Measurements from ENCODE around the gene ACSM2B. TPM values are rescaled to one million over a fixed set of nuclear protein-coding genes. Genes with fewer than 3 reads are reported as not detected.
"Not testable (repeated sequence)": the region's sequence is repeated elsewhere in the genome, so short reads cannot be mapped to it uniquely, and the experiment has no call there.

Gene ACSM2B
- total RNA-seq, 1 experiment from 2014 or later: not detected

DNA sequence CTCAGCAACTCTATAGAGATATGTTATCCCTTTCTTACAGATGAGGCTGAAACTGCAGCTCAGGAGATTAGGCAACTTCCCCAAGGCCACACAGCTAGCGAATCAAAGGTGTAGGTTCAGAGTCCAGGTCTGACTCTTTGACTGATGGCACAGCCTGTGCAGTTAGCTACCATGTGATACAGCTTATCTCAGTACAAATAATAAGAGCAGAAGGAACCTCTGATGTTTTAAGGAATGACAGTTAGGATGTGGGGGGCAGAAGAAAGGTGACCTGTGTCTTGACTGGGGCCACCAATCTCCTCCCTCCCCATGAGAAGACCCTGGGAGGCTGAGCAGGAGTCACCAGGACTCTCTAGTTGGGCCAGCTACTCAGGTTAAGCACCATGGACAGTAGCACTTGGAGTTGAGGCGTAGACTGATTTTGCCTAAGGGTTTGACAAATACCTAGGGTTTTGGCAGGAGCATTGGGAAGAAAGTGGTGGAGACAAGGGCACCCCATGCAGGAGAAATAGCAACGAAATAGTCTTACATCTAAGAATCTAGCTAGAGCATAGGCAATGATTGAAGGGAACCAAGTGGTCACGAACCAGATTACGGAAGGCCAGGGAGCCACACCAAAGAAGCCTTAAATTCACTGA is 22.8 kb upstream of the ACSM2B start:
- Mint-ChIP-seq H3K36me3 (ENCODE audit: insufficient read depth, unreplicated experiment) (no peaks in the 10 kb centered on the region), H3K27me3 (ENCODE audit: unreplicated experiment) (peaks cover 53% of the 10 kb centered on the region), H3K4me1 (ENCODE audit: low read depth, unreplicated experiment) (no peaks in the 10 kb centered on the region), H3K4me3 (ENCODE audit: low read depth, unreplicated experiment) (no peak overlapping the region), H3K9me3 (ENCODE audit: low read depth, unreplicated experiment) (no peaks in the 10 kb centered on the region), H3K27ac (ENCODE audit: unreplicated experiment) (no peak overlapping the region)
- intact Hi-C loops (cut with micrococcal nuclease; ENCODE audit: unreplicated experiment): loop anchor here (10.0 kb wide), 1 partner anchor 174 kb away; no protein-coding TSS in a partner anchor
- TF ChIP-seq, protein P1, sequence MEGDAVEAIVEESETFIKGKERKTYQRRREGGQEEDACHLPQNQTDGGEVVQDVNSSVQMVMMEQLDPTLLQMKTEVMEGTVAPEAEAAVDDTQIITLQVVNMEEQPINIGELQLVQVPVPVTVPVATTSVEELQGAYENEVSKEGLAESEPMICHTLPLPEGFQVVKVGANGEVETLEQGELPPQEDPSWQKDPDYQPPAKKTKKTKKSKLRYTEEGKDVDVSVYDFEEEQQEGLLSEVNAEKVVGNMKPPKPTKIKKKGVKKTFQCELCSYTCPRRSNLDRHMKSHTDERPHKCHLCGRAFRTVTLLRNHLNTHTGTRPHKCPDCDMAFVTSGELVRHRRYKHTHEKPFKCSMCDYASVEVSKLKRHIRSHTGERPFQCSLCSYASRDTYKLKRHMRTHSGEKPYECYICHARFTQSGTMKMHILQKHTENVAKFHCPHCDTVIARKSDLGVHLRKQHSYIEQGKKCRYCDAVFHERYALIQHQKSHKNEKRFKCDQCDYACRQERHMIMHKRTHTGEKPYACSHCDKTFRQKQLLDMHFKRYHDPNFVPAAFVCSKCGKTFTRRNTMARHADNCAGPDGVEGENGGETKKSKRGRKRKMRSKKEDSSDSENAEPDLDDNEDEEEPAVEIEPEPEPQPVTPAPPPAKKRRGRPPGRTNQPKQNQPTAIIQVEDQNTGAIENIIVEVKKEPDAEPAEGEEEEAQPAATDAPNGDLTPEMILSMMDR (IDR thresholded peaks at IDR 0.05; ENCODE audit: unreplicated experiment): no peak
- BruUV-seq (replicated peaks): no TSS peak
- no peak for DNase-seq
- CTCF ChIA-PET: no interaction called here

DNA sequence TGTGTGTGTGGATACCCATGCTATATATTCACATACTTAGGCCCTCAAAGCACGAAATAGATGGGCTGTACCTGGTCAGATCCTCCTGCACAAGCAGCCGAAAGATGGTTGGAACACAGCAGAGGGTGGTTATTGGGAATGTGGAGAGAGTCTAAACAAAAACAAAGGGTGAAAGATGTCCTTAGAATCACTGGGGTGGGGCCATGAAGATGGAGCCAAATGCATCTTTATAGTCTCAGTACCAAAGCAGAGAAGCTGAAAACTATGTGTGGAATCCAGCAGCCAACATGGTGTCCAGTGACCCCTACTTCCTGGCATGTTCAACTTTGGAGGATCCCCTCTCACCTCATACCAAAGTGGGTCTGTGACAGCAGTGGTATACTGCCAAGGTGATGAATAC is 19.5 kb upstream of the ACSM2B start:
- CTCF ChIA-PET; BruUV-seq (replicated peaks); H3K27ac Mint-ChIP-seq (ENCODE audit: unreplicated experiment); H3K36me3 Mint-ChIP-seq (ENCODE audit: insufficient read depth, unreplicated experiment); H3K4me3 Mint-ChIP-seq (ENCODE audit: low read depth, unreplicated experiment); DNase-seq; H3K9me3 Mint-ChIP-seq (ENCODE audit: low read depth, unreplicated experiment); H3K4me1 Mint-ChIP-seq (ENCODE audit: low read depth, unreplicated experiment): not testable (repeated sequence)
- intact Hi-C loops (cut with micrococcal nuclease; ENCODE audit: unreplicated experiment): loop anchor here (10.0 kb wide), 1 partner anchor 171 kb away; no protein-coding TSS in a partner anchor
- H3K27me3 Mint-ChIP-seq (ENCODE audit: unreplicated experiment): peaks cover 61% of the 10 kb centered on the region

DNA sequence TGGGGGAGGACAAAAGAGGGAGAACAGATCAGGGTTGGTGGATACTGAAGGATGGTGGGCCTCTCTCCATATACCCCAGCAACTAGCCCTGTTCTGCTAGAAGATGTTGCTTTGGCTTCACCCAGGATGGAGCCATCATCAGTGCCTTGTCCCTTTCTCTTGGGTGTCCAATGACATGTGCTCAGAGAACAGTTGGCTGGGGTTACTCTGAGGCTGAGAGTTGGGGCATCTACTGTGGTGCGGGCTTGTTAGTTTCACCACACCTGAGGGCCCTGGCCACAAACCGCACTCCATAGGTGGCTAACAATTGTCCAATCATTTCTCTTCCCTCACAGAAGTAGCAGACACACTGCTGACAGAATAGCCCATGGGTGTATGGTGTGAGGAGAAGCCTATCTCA is 18.9 kb upstream of the ACSM2B start:
- intact Hi-C loops (cut with micrococcal nuclease; ENCODE audit: unreplicated experiment): loop anchor here (10.0 kb wide), 1 partner anchor 170 kb away; no protein-coding TSS in a partner anchor
- not testable (repeated sequence) for H3K4me1 Mint-ChIP-seq (ENCODE audit: low read depth, unreplicated experiment)

DNA sequence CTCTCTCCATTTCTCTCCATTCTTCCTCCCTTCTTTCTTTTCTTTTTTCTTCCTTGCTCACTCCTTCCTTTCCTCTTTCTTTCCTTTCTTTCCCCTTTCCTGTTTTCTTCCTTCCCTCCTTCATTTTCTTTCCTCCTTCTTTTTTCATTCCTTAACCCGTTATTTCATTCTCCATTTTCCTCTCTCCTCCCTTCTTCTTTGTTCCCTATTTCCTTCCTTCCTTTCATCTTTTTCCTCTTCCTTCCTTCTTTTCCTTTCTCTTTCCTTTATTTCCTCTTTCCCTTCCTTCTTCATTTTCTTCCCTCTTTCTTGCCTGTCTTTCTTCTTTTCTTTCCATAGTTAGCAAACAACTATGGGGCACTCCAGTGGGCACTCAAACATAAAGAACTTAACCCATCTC is 16.6 kb upstream of the ACSM2B start:
- H3K27ac Mint-ChIP-seq (ENCODE audit: unreplicated experiment); DNase-seq; H3K4me3 Mint-ChIP-seq (ENCODE audit: low read depth, unreplicated experiment); H3K9me3 Mint-ChIP-seq (ENCODE audit: low read depth, unreplicated experiment); H3K4me1 Mint-ChIP-seq (ENCODE audit: low read depth, unreplicated experiment); BruUV-seq (replicated peaks); H3K36me3 Mint-ChIP-seq (ENCODE audit: insufficient read depth, unreplicated experiment); CTCF ChIA-PET: not testable (repeated sequence)
- H3K27me3 Mint-ChIP-seq (ENCODE audit: unreplicated experiment): peaks cover 39% of the 10 kb centered on the region
- intact Hi-C loops (cut with micrococcal nuclease; ENCODE audit: unreplicated experiment): loop anchor here (10.0 kb wide), 1 partner anchor 168 kb away; no protein-coding TSS in a partner anchor

More for the DNA sequence above, 18.9 kb upstream of the ACSM2B start:
- H3K9me3 Mint-ChIP-seq (ENCODE audit: low read depth, unreplicated experiment); H3K27ac Mint-ChIP-seq (ENCODE audit: unreplicated experiment); H3K36me3 Mint-ChIP-seq (ENCODE audit: insufficient read depth, unreplicated experiment); DNase-seq; BruUV-seq (replicated peaks); CTCF ChIA-PET; H3K4me3 Mint-ChIP-seq (ENCODE audit: low read depth, unreplicated experiment): not testable (repeated sequence)
- H3K27me3 Mint-ChIP-seq (ENCODE audit: unreplicated experiment): peaks cover 55% of the 10 kb centered on the region

DNA sequence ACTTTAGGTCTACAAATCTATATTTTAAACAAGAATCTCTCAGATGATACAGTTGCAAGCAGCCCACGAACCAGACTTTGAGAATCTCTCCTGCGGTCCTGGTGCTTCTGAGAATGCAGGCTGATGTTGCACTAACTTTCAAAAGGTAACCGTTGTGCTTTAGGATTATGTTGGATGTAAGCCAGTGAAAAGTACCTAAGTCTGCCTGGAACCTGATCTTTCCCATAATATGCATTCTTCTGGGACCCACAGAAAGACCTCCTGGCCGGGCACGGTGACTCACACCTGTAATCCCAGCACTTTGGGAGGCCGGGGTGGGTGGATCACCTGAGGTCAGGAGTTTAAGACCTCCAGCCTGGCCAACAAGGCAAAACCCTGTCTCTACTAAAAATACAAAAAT is 13.3 kb upstream of the ACSM2B start:
- H3K27ac Mint-ChIP-seq (ENCODE audit: unreplicated experiment); H3K4me3 Mint-ChIP-seq (ENCODE audit: low read depth, unreplicated experiment); H3K36me3 Mint-ChIP-seq (ENCODE audit: insufficient read depth, unreplicated experiment); H3K9me3 Mint-ChIP-seq (ENCODE audit: low read depth, unreplicated experiment); H3K4me1 Mint-ChIP-seq (ENCODE audit: low read depth, unreplicated experiment); CTCF ChIA-PET; intact Hi-C loops (cut with micrococcal nuclease; ENCODE audit: unreplicated experiment); DNase-seq; BruUV-seq (replicated peaks): not testable (repeated sequence)
- peaks cover 15% of the 10 kb centered on the region for H3K27me3 Mint-ChIP-seq (ENCODE audit: unreplicated experiment)

DNA sequence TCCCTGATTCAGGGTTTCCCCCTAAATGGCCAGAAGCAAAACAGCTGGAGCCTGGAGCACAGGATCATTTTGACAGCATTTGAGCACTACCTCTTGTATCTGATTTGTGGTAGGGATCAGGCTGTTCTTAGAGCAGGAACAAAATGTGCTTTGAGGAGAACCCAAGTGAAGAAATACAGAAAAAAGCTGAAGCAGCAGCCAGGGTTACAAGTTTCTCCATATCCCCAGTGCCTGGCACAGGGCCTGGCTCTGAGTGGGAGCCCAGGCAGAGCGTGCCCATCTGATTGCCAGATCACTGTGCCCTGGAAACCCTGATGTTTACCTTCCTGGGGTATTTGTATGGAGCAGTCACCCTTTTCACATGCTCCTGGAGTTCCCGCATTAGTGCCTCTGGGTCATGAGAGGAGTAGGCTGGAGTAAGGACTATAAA is 11.5 kb upstream of the ACSM2B start:
- BruUV-seq (replicated peaks); DNase-seq; H3K27me3 Mint-ChIP-seq (ENCODE audit: unreplicated experiment); H3K36me3 Mint-ChIP-seq (ENCODE audit: insufficient read depth, unreplicated experiment); H3K9me3 Mint-ChIP-seq (ENCODE audit: low read depth, unreplicated experiment); intact Hi-C loops (cut with micrococcal nuclease; ENCODE audit: unreplicated experiment); H3K4me1 Mint-ChIP-seq (ENCODE audit: low read depth, unreplicated experiment); H3K27ac Mint-ChIP-seq (ENCODE audit: unreplicated experiment); H3K4me3 Mint-ChIP-seq (ENCODE audit: low read depth, unreplicated experiment); CTCF ChIA-PET: not testable (repeated sequence)

DNA sequence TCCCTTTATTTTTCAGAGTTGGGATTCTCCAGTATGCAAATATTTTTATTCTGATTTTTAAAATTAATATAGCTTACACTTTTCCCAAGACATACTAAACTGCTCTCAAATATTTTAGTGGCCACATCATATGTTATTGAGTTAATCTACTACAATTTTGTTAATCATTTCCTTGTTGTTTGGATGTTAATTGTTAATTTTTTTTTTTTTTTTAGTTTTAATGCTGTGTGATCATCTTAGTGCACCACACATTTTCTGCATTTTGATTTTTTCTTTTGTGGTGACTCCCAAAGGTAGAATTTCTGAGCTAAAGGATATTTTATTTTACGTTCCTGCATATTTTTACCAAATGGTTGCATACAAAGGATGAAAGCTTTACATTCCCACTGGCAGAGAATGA is 10.5 kb upstream of the ACSM2B start:
- DNase-seq; BruUV-seq (replicated peaks); H3K36me3 Mint-ChIP-seq (ENCODE audit: insufficient read depth, unreplicated experiment); H3K4me1 Mint-ChIP-seq (ENCODE audit: low read depth, unreplicated experiment); CTCF ChIA-PET; H3K27me3 Mint-ChIP-seq (ENCODE audit: unreplicated experiment); H3K9me3 Mint-ChIP-seq (ENCODE audit: low read depth, unreplicated experiment); H3K27ac Mint-ChIP-seq (ENCODE audit: unreplicated experiment); intact Hi-C loops (cut with micrococcal nuclease; ENCODE audit: unreplicated experiment); H3K4me3 Mint-ChIP-seq (ENCODE audit: low read depth, unreplicated experiment): not testable (repeated sequence)

DNA sequence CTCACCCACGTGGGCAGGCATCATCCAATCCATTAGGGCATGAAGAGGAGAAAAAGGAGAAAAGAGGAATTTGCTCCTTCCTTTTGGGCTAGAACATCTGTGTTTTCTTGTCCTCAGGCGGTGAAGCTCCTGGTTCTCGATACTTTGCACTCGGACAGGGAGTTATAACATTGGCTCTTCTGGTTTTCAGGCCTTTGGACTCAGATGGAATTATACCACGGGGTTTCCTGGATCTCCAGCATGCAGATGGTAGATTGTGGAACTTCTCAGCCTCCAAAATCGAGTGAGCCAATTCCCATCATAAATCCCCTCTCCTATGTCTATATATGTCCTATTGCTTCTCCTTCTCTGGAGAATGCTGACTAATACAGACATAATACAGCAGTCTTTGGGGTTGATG is 9.9 kb upstream of the ACSM2B start:
- CTCF ChIA-PET; DNase-seq; H3K4me1 Mint-ChIP-seq (ENCODE audit: low read depth, unreplicated experiment); H3K27me3 Mint-ChIP-seq (ENCODE audit: unreplicated experiment); H3K4me3 Mint-ChIP-seq (ENCODE audit: low read depth, unreplicated experiment); H3K27ac Mint-ChIP-seq (ENCODE audit: unreplicated experiment); intact Hi-C loops (cut with micrococcal nuclease; ENCODE audit: unreplicated experiment); H3K36me3 Mint-ChIP-seq (ENCODE audit: insufficient read depth, unreplicated experiment); H3K9me3 Mint-ChIP-seq (ENCODE audit: low read depth, unreplicated experiment); BruUV-seq (replicated peaks): not testable (repeated sequence)

DNA sequence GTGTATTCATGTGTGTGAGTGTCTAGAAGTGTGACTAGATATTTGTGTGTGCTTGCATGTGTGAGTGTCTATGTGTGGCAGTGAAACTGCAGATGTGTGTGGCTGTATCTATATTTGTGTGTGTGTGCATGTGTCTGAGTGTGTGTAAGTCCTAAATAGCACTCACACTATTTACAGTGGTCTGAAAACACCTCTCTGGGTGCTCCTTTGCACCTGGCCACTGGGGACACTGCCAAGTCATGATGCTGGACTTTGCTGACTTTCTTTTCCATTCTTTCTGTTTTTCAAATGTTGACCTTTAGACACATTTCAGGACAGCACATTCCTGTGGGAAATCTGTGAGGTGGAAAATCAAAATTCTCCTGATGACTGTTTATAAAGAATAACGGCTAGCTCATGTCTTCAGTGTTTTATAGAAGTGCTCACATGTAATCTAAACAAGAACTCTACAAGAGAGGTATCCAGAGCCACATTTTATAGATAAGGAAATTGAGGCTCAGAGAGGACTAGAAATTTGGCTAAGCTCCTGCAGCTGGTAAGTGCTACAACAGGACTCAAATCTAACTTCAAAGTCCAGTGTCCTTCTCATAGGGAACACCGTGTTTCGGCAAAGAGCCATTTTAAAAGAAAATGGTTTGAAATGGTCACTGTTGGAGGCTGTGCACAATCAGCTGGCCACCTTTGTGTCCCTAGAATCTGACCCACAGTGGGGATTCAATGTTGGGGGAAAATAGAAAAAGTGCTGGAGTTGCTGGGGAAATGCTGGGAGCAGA is 4.5 kb upstream of the ACSM2B start:
- H3K4me3 Mint-ChIP-seq (ENCODE audit: low read depth, unreplicated experiment); DNase-seq; BruUV-seq (replicated peaks); intact Hi-C loops (cut with micrococcal nuclease; ENCODE audit: unreplicated experiment); CTCF ChIA-PET; H3K36me3 Mint-ChIP-seq (ENCODE audit: insufficient read depth, unreplicated experiment); H3K4me1 Mint-ChIP-seq (ENCODE audit: low read depth, unreplicated experiment); H3K27ac Mint-ChIP-seq (ENCODE audit: unreplicated experiment); H3K9me3 Mint-ChIP-seq (ENCODE audit: low read depth, unreplicated experiment); H3K27me3 Mint-ChIP-seq (ENCODE audit: unreplicated experiment): not testable (repeated sequence)

Data from Calu3 (cell line).